ENCODE results near the gene KLF9. TPM values are rescaled to one million over a fixed set of nuclear protein-coding genes. Genes with fewer than 3 reads are reported as not detected.

Gene KLF9
- total and polyA plus RNA-seq, 2 donors (not counting 1 experiment from before 2014, with no cell fraction given): 12.1 to 36.4 TPM

- peaks cover 85% of the 10 kb centered on the region for H3K79me2 ChIP-seq (ENCODE audit: control insufficient read depth, insufficient read depth, low read length)
- no CpG with 5 or more reads among the region's 4 CpGs for WGBS (ENCODE audit: insufficient coverage)
Observed at GRCh38 chr9:70398145-70398556, 16.3 kb downstream of the KLF9 start.

More at GRCh38 chr9:70398145-70398556, 16.3 kb downstream of the KLF9 start:
- ChIA-PET CTCF (interaction anchor here (0.8 to 1.5 kb wide), 2 partner anchors 10 to 12 kb away, joined by 4 to 7 read pairs; no protein-coding TSS in a partner anchor), POLR2A (interaction anchor here (0.7 kb wide), 2 partner anchors 22 to 1385 kb away, joined by 3 to 8 read pairs; no protein-coding TSS in a partner anchor)
- H3K36me3 ChIP-seq (replicated peaks in 1 of 2; ENCODE audit: control extremely low read depth in 1 of 2, control insufficient read depth in 1 of 2, extremely low read depth in 1 of 2, insufficient read depth in 2 of 2, low read length in 1 of 2): no peaks in the 10 kb centered on the region
- H3K27me3 ChIP-seq (replicated peaks in 1 of 4; ENCODE audit: control extremely low read depth in 1 of 4, control insufficient read depth in 3 of 4, insufficient read depth in 4 of 4, low read length in 3 of 4): no peaks in the 10 kb centered on the region
- intact Hi-C loops (cut with micrococcal nuclease): loop anchor here (1.0 to 5.0 kb wide), 3 partner anchors 8 to 46 kb away; partner anchors contain the start of gene KLF9
- H3K4me1 ChIP-seq (ENCODE audit: control insufficient read depth in 2 of 2, insufficient read depth in 2 of 2, low read length in 2 of 2): peaks cover 33 to 34% of the 10 kb centered on the region in 2 donors
- Mint-ChIP-seq H3K4me1 (peaks cover 52% of the 10 kb centered on the region), H3K27ac (peak overlapping the region; percentile 91), H3K4me3 (peak overlapping the region; percentile 61), H3K27me3 (no peaks in the 10 kb centered on the region), H3K9me3 (ENCODE audit: insufficient read depth) (no peaks in the 10 kb centered on the region)
- peaks cover 21% of the 10 kb centered on the region for H4K20me1 ChIP-seq (ENCODE audit: control insufficient read depth, insufficient read depth, low read length, poor library complexity, severe bottlenecking)
- no peaks in the 10 kb centered on the region for H3K9me3 ChIP-seq (ENCODE audit: control extremely low read depth in 1 of 3, control insufficient read depth in 2 of 3, insufficient read depth in 1 of 3, low read length in 2 of 3)
- peak; percentile 97 for ATAC-seq (ENCODE audit: low read depth)
- TF ChIP-seq EZH2 (IDR thresholded peaks at IDR 0.05; ENCODE audit: borderline replicate concordance, insufficient read depth, low read depth, low read length, poor library complexity, severe bottlenecking): no peak
- no peak for TF ChIP-seq CTCF (IDR thresholded peaks at IDR 0.05)
- DNase-seq: peak; percentile 81
- no peak overlapping the region for H2AFZ ChIP-seq (ENCODE audit: insufficient read depth, low read depth, low read length, poor library complexity, severe bottlenecking)
- peak overlapping the region in 2 of 5 experiments; percentile 1 to 26 for H3K4me3 ChIP-seq (ENCODE audit: control extremely low read depth in 1 of 5, extremely low read depth in 1 of 5, insufficient read depth in 1 of 5, low read depth in 2 of 5, low read length in 4 of 5)
- peak overlapping the region; percentile 14 for H3K9ac ChIP-seq (ENCODE audit: low read length)
- H3K4me2 ChIP-seq (replicated peaks; ENCODE audit: low read depth, low read length, poor library complexity, severe bottlenecking): peak overlapping the region; percentile 64
- peak overlapping the region; percentile 25 to 74 for H3K27ac ChIP-seq (ENCODE audit: low read length in 2 of 2)

Data from B cell (primary cell).